Measurements from ENCODE around the gene PLXND1. TPM values are rescaled to one million over a fixed set of nuclear protein-coding genes. Genes with fewer than 3 reads are reported as not detected.
"Not testable (repeated sequence)": the region's sequence is repeated elsewhere in the genome, so short reads cannot be mapped to it uniquely, and the experiment has no call there.

The PLXND1 gene
- total and polyA plus RNA-seq, 8 donors, result 15.5 to 66.2 (median 28.5) TPM

DNA sequence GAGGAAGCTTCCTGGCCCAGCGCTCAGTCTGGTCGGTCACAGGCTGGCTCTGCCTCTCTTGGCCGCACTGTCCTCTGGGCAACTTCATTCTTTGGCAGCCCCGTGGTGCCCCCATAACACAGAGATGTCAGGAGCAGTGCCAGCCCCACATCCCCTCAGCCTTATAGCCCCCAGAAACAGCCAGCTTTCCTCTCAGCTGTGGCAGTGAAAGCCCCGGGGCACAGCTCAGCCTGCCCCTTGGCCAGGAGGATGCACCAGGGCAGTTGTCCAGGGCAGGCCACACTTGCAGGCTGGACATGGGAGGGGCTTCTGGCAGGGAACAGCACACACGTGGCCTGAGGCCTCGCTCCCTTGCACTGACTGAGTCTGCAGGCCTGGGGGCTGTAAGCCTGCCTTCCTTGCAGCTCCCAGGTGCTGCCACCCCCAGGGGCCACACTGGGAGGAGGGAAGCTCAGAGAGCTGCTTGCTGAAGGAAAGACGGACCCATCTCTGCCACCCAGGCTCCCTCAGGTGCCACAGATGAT, 88.4 kb downstream of the PLXND1 start:
- H3K27me3 ChIP-seq, result no peaks in the 10 kb centered on the region
- ATAC-seq (no peak), DNase-seq (no peak), FAIRE-seq (no peak)
- no peaks in the 10 kb centered on the region for H3K4me1 ChIP-seq
- peaks cover 0 to 12% (median 0%) of the 10 kb centered on the region in 3 donors for H3K36me3 ChIP-seq
- no peak for TF ChIP-seq CTCF (IDR thresholded peaks at IDR 0.05)
- H3K27ac ChIP-seq, result no peak overlapping the region
- intact Hi-C loops (cut with DNase I), result no loop called here
- H3K4me3 ChIP-seq, result no peak overlapping the region
- 87 to 92% methylated on average over 8 of the region's 8 CpGs for WGBS, 2 donors
- no peaks in the 10 kb centered on the region for H3K9me3 ChIP-seq

DNA sequence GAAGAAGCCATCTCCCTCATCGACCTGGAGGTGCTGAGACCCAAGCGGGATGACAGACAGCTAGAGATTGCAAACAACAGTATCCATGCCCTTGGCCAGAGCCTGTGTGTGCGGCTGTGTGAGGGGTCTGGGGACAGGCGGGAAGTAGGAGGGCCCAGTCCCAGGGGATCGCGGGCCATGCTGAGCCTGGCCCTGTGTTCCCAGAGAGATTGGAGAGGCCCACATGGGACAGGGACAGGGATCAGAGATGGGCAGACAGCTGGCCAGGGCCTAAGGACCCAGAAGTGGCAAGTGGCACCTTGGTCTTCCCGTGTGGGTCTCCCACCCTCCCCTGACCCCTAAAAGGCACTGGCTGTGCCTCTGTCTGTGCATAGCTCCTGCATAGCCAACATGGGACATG, 89.0 kb downstream of the PLXND1 start:
- H3K9me3 ChIP-seq, result no peaks in the 10 kb centered on the region
- ATAC-seq, result no peak
- no peak overlapping the region for H3K4me3 ChIP-seq
- H3K27me3 ChIP-seq, result no peaks in the 10 kb centered on the region
- H3K27ac ChIP-seq, result no peak overlapping the region
- H3K4me1 ChIP-seq, result no peaks in the 10 kb centered on the region
- intact Hi-C loops (cut with DNase I), result no loop called here
- TF ChIP-seq CTCF (IDR thresholded peaks at IDR 0.05), result no peak
- FAIRE-seq, result no peak
- no peak for DNase-seq
- WGBS, 2 donors, result 86 to 87% methylated on average over 7 of the region's 7 CpGs
- peaks cover 0 to 12% (median 0%) of the 10 kb centered on the region in 3 donors for H3K36me3 ChIP-seq

DNA sequence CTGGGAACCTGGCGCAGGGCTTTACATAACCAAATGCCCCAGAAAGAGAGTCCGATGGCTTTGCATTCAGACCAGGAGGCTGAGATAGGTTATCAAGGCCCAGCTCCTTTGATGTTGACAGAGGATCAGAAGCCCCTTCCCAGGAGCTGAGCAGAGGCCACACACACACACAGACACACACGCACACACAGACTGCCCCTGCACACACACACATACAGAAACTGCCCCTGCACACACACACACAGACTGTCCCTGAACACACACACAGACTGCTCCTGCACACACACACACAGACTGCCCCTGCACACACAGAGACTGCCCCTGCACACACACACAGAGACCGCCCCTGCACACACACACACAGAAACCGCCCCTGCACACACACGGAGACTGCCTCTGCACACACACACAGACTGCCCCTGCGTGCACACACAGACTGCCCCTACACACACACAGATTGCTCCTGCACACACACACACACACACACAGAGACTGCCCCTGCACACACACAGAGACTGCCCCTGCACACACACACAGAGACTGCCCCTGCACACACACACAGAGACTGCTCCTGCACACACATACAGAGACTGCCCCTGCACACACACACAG, 90.5 kb downstream of the PLXND1 start:
- H3K4me1 ChIP-seq; H3K4me3 ChIP-seq; FAIRE-seq; intact Hi-C loops (cut with DNase I); DNase-seq; H3K27ac ChIP-seq; H3K27me3 ChIP-seq; H3K9me3 ChIP-seq; ATAC-seq: not testable (repeated sequence)
- 93 to 96% methylated on average over 7 of the region's 7 CpGs for WGBS, 2 donors
- peaks cover 0 to 12% (median 0%) of the 10 kb centered on the region in 3 donors for H3K36me3 ChIP-seq

DNA sequence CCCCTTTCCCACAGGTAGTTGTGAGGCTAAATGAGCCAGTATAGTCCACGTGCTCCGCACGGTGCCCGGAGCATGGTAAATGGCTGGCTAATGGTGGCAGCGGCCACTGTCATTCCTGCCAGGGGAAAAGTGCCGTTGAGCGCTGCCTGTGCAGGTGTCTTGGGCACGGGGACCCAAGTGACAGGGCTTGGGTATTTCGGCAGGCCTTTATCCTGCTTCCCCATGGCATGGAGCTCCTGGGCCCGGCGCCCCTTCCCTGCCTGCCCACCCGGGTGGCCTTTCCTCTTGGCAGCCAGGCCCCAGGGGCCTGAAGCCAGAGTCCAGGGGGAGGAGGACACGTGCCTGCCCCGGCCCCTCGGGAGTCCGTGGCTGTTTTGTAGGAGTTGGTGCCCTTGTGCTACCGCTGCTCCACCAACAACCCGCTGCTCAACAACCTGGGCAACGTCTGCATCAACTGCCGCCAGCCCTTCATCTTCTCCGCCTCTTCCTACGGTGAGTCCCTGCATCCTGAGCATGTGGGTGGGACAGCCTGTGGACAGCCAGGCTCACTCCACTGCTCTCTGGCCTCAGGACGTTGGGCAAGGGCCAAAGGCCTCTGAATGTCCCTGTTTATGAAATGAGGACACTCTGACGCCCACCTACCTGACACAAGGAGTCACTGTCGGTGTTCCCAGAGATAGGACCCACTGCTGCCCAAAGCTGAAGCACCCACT, 91.2 kb downstream of the PLXND1 start:
- ATAC-seq; intact Hi-C loops (cut with DNase I); H3K9me3 ChIP-seq; H3K27me3 ChIP-seq; H3K4me3 ChIP-seq; H3K4me1 ChIP-seq; H3K27ac ChIP-seq; DNase-seq; FAIRE-seq: not testable (repeated sequence)
- WGBS, 2 donors, result 89 to 92% methylated on average over 15 to 19 of the region's 25 CpGs
- peaks cover 0 to 12% (median 0%) of the 10 kb centered on the region in 3 donors for H3K36me3 ChIP-seq

- H3K4me1 ChIP-seq, result no peaks in the 10 kb centered on the region
- peaks cover 0 to 12% (median 0%) of the 10 kb centered on the region in 3 donors for H3K36me3 ChIP-seq
- FAIRE-seq (no peak), ATAC-seq (no peak), DNase-seq (no peak)
- intact Hi-C loops (cut with DNase I), result no loop called here
- 94 to 98% methylated on average over 6 of the region's 6 CpGs for WGBS, 2 donors
- no peak overlapping the region for H3K4me3 ChIP-seq
- H3K27me3 ChIP-seq, result no peaks in the 10 kb centered on the region
- H3K9me3 ChIP-seq, result no peaks in the 10 kb centered on the region
- H3K27ac ChIP-seq, result no peak overlapping the region
- no peak for TF ChIP-seq CTCF (IDR thresholded peaks at IDR 0.05)
Measured at GRCh38 chr3:129514563-129514962, 91.9 kb downstream of the PLXND1 start.

- FAIRE-seq (no peak), ATAC-seq (no peak), DNase-seq (no peak)
- no peak for TF ChIP-seq CTCF (IDR thresholded peaks at IDR 0.05)
- Histone ChIP-seq H3K9me3 (no peaks in the 10 kb centered on the region), H3K36me3 (peaks cover 0 to 12% (median 0%) of the 10 kb centered on the region in 3 donors), H3K4me1 (no peaks in the 10 kb centered on the region), H3K4me3 (no peak overlapping the region), H3K27ac (no peak overlapping the region), H3K27me3 (no peaks in the 10 kb centered on the region)
- 93 to 98% methylated on average over 10 of the region's 10 CpGs for WGBS, 2 donors
- intact Hi-C loops (cut with DNase I), result no loop called here
Measured at GRCh38 chr3:129514110-129514509, 92.4 kb downstream of the PLXND1 start.

Data from pancreas (tissue), 10 donors.